Erythroblast (primary cell): ENCODE results near the gene HERC2.

Source experiments
- GATA1 ChIP-seq: IDR thresholded peaks from 2 replicates; pipeline ENCODE4 v1.6.1; 2011; ENCODE audit warnings: low read depth, mild to moderate bottlenecking, control low read depth, low read length, moderate library complexity
- POLR2A ChIP-seq: IDR thresholded peaks from 2 replicates; pipeline ENCODE4 v1.6.1; 2011; ENCODE audit warnings: mild to moderate bottlenecking, low read length

- no peak for TF ChIP-seq POLR2A
- no peak for TF ChIP-seq GATA1
Measured at GRCh38 chr15:28125673-28126651, 196.0 kb downstream of the HERC2 start.
